NT2/D1 (cell line): ENCODE data around the gene CCSER1.

Experiments
- DNase-seq: peaks from one replicate; pipeline ENCODE4 v3.0.0-alpha.2; 2011; ENCODE audit warnings: low read depth, low spot score
- H3K27me3 ChIP-seq: 2 replicates; pipeline ENCODE4 v1.6.0; 2011; ENCODE audit warnings: mild to moderate bottlenecking; ENCODE audit not compliant: insufficient read length, insufficient read depth
- H3K36me3 ChIP-seq: 2 replicates; pipeline ENCODE4 v1.6.1; 2011; ENCODE audit warnings: mild to moderate bottlenecking, low read length, mixed read lengths; ENCODE audit not compliant: insufficient read depth, insufficient read length
- H3K4me1 ChIP-seq: 2 replicates; pipeline ENCODE4 v1.5.1; 2011; ENCODE audit not compliant: insufficient read depth, insufficient read length
- H3K4me3 ChIP-seq: 2 replicates; pipeline ENCODE4 v1.5.1; 2011; ENCODE audit warnings: low read depth; ENCODE audit not compliant: insufficient read length
- H3K9ac ChIP-seq: 2 replicates; pipeline ENCODE4 v1.6.0; 2011; ENCODE audit warnings: low read depth; ENCODE audit not compliant: insufficient read length
- H3K9me3 ChIP-seq: 2 replicates; pipeline ENCODE4 v1.5.1; 2011; ENCODE audit warnings: mild to moderate bottlenecking, low read length; ENCODE audit not compliant: insufficient read depth
- SUZ12 ChIP-seq: IDR thresholded peaks from 2 replicates; pipeline ENCODE4 v1.6.1; 2011; ENCODE audit not compliant: insufficient read length, insufficient read depth; ENCODE audit errors: extremely low read depth
- YY1 ChIP-seq: IDR thresholded peaks from 2 replicates; pipeline ENCODE4 v1.6.1; 2011; ENCODE audit not compliant: insufficient read length, insufficient read depth
- ZNF274 ChIP-seq: IDR thresholded peaks from 2 replicates; pipeline ENCODE4 v1.6.1; 2011; ENCODE audit warnings: mild to moderate bottlenecking, low read depth, low read length

Gene CCSER1

DNA sequence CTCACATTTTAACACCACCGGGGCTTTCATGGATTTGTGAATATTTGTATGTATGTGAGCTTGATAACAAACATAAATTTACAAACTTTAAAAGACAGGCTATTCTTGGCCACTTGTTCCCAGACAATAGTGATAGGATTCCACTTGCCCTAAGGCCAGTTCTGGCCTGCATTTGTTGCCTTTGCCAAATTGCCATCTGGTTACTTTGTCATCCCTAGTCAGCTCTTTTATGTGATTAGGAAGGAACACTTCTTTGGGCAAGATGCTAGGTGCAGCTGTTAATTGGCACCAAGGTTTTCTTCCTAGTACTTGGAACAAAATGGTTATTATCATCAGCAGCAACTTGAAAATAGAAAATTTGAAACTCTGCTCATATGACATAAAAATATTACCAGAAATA is 63.3 kb downstream of the CCSER1 start:
- no peak for TF ChIP-seq SUZ12
- no peak for TF ChIP-seq YY1
- TF ChIP-seq ZNF274, result no peak
- Histone ChIP-seq H3K4me3 (no peak overlapping the region), H3K4me1 (no peaks in the 10 kb centered on the region), H3K9ac (no peak overlapping the region), H3K27me3 (no peaks in the 10 kb centered on the region), H3K36me3 (no peaks in the 10 kb centered on the region), H3K9me3 (no peaks in the 10 kb centered on the region)
- DNase-seq, result no peak

DNA sequence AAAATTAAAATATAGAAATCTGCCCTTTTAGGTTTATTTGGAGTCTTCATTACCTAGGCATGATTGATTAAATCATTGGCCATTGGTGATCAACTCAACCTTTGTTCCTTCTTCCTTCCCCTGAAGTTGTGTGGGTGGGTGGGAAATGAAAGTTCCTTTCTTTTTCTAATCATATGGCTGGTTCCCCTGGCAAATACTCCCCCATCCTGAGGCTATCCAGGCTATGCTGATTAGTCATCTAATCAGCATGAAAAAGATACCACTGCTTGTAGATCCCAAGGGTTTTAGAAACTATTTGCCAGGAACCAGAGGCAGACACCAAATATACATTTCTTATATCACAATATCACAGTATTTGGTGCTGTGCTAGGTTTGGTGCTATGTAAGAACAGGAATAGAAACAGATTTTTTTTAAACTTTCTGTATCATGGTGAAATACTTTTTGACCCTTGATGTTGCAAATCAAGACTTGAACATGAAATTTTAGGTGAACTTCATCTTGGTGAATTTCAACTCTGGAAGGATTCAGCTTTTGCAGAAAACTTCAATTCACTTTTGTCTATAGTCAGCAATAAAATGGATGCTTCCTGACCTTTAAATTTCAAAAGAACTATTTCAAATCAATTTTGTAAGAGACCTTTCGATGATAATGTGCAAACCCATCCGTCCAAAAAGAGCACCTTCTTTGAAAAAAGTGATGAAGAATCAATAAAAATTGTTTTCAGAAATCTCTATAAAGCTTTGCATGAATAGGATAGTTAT is 71.1 kb downstream of the CCSER1 start:
- peak; percentile 25 for DNase-seq
- no peak overlapping the region for H3K9ac ChIP-seq
- H3K27me3 ChIP-seq, result no peaks in the 10 kb centered on the region
- no peaks in the 10 kb centered on the region for H3K4me1 ChIP-seq
- TF ChIP-seq YY1 (no peak), ZNF274 (no peak), SUZ12 (no peak)
- H3K36me3 ChIP-seq, result no peaks in the 10 kb centered on the region
- H3K4me3 ChIP-seq, result no peak overlapping the region
- H3K9me3 ChIP-seq, result no peaks in the 10 kb centered on the region

DNA sequence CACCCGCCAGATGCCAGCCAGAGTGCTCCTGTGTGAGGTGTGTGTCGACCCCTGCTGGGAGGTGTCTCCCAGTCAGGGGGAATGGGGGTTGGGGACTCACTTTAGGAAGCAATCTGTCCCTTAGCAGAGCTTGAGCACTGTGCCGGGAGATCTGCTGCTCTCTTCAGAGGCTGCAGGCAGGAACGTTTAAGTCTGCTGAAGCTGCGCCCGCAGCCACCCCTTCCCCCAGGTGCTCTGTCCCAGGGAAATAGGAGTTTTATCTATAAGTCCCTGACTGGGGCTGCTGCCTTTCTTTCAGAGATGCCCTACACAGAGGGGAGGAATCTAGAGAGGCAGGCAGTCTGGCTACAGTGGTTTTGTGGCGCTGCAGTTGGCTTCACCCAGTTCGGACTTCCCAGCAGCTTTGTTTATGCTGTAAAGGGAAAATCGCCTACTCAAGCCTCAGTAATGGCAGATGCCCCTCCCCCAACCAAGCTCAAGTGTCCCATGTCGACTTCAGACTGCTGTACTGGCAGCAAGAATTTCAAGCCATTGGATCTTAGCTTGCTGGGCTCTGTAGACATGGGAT is 80.8 kb downstream of the CCSER1 start:
- TF ChIP-seq YY1, result no peak
- no peak for TF ChIP-seq SUZ12
- no peak for TF ChIP-seq ZNF274
- H3K4me1 ChIP-seq, result peaks cover 2% of the 10 kb centered on the region
- H3K4me3 ChIP-seq, result no peak overlapping the region
- no peaks in the 10 kb centered on the region for H3K36me3 ChIP-seq
- H3K9me3 ChIP-seq, result no peaks in the 10 kb centered on the region
- H3K9ac ChIP-seq, result no peak overlapping the region
- no peak for DNase-seq
- H3K27me3 ChIP-seq, result no peaks in the 10 kb centered on the region

DNA sequence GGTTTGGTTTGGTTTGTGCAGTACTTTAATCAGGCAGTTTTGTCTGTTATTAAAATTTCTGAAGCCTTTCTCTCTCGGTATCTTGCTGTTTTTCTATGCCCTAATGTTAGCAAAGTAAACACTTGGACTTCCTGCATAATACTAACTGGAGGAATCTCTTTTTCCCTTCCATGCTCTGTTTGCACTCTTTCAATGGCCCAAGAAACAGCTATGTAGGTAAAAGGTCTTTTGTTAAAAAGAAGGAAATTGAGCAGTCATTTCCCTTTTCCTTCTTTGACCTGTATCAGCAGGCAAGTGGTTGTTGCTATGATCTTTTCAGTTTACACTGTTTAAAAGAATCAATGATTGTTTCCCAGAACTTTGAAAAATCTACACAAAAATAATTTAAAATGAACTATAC is 82.7 kb downstream of the CCSER1 start:
- Histone ChIP-seq H3K27me3 (no peaks in the 10 kb centered on the region), H3K9me3 (no peaks in the 10 kb centered on the region), H3K4me3 (no peak overlapping the region), H3K4me1 (peaks cover 2% of the 10 kb centered on the region), H3K36me3 (no peaks in the 10 kb centered on the region), H3K9ac (no peak overlapping the region)
- DNase-seq, result no peak
- no peak for TF ChIP-seq SUZ12
- no peak for TF ChIP-seq ZNF274
- no peak for TF ChIP-seq YY1

DNA sequence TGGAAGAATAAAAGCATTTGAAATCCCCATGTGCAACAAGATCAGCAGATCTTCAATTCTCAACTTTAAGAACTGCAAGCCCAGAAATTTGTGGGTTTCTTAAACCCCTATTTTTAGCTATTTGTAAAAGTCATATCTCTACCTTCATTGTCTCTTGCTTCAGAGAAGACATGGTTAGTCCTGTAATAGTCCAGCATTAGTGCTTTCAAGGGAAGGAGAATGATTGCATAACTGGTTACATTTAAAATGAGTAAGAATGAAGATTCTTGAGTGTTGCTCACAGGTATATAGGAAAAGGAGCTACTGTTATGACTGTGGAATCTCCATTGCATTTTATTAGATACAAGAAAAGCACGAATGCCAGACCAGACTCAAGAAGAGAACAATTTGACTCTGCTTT is 84.0 kb downstream of the CCSER1 start:
- H3K36me3 ChIP-seq, result no peaks in the 10 kb centered on the region
- no peak for DNase-seq

DNA sequence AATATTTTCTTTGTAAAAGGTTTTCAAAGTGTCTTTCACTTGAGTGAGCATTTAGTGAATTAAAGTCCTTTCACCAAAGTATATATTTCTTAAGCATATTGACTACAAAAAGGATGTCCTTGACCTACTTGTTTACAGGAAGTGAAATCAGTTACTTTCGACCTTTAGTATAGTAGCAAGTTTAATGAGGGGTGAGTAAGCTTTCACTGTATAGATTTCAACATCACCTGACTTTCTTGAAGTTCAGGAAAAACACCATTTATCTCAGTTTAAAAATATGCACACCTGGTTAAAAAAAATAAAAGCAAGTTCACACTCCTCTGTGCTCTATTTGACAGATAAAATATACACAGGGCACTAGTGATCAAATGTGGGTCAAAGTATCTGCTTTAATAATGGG is 88.1 kb downstream of the CCSER1 start:
- H3K4me3 ChIP-seq, result no peak overlapping the region

More for the DNA sequence above, 84.0 kb downstream of the CCSER1 start:
- TF ChIP-seq SUZ12 (no peak), ZNF274 (no peak)
- Histone ChIP-seq H3K27me3 (no peaks in the 10 kb centered on the region), H3K9me3 (no peaks in the 10 kb centered on the region), H3K4me1 (peaks cover 2% of the 10 kb centered on the region), H3K9ac (no peak overlapping the region), H3K4me3 (no peak overlapping the region)

DNA sequence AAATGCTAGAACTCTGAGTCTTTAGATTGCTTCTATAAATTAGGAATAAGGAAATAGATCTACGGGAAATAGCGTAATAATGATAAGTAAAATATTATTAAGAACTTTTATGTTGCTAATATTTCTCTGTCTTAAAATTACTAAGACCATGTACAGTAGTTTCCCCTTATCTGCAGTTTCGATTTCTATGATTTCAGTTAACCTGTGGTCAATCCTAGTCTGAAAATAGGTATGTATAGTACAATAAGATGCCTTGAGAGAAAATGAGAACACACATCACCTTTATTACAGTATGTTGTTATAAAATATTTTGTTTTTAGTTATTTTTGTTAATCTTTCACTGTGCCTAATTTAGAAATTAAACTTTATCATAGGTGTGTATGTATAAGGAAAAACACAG is 92.6 kb downstream of the CCSER1 start:
- H3K36me3 ChIP-seq, result no peaks in the 10 kb centered on the region

More for the DNA sequence above, 88.1 kb downstream of the CCSER1 start:
- TF ChIP-seq YY1 (no peak), ZNF274 (no peak), SUZ12 (no peak)
- no peak for DNase-seq
- no peak overlapping the region for H3K9ac ChIP-seq
- H3K36me3 ChIP-seq, result no peaks in the 10 kb centered on the region
- no peaks in the 10 kb centered on the region for H3K4me1 ChIP-seq
- H3K27me3 ChIP-seq, result no peaks in the 10 kb centered on the region
- no peaks in the 10 kb centered on the region for H3K9me3 ChIP-seq

More for the DNA sequence above, 92.6 kb downstream of the CCSER1 start:
- Histone ChIP-seq H3K9ac (no peak overlapping the region), H3K27me3 (no peaks in the 10 kb centered on the region), H3K9me3 (no peaks in the 10 kb centered on the region), H3K4me3 (no peak overlapping the region), H3K4me1 (no peaks in the 10 kb centered on the region)
- no peak for TF ChIP-seq YY1
- no peak for TF ChIP-seq SUZ12
- TF ChIP-seq ZNF274, result no peak
- DNase-seq, result no peak
